Measurements from ENCODE around the gene RPUSD4.

DNA sequence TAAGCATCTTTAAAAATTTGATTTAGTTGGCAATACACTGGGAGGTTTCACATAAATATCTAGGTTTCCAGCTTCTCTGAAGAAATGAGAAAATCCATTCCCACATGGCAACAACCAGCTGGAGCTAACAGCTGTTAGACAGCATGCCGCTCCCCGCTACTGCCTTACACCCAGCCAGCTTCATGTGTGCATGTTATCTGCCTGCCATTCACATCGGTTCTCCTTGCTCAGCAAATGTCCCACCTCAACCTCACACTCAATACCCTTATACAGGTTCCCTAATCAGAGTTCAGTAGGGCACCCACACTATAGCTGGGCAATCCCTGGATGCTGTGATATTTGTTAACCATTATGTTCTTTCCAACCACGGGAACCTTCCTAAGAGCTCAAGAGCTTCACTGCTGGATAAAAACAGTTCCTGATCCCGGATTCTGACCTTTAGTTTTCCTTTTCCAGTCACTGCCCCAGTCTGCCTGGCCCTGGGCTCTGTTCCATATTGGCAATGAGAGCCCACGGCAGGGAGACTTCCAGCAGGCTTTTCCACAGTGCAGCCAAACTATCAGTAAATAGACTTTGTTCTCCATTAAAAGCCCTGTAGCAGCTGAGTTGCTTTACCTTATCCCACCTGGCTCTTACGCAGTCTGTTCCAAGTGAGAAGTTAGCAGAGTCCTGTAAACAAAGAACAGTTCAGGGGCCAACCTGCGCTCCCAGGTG is 8.6 kb downstream of the RPUSD4 start:
- TF ChIP-seq EZH2 (IDR thresholded peaks at IDR 0.05; ENCODE audit: low read depth, unreplicated experiment) (no peak), POLR2AphosphoS5 (IDR thresholded peaks at IDR 0.05; ENCODE audit: low read depth) (no peak), EZH2phosphoT487 (IDR thresholded peaks at IDR 0.05; ENCODE audit: unreplicated experiment) (no peak), NANOG (IDR thresholded peaks at IDR 0.05; ENCODE audit: borderline replicate concordance) (no peak), STAT1 (IDR thresholded peaks at IDR 0.05; ENCODE audit: unreplicated experiment) (no peak), JUNB (IDR thresholded peaks at IDR 0.05; ENCODE audit: unreplicated experiment) (no peak), ZNF331 (CRISPR knock-in tag; IDR thresholded peaks at IDR 0.05; ENCODE audit: low read depth) (no peak), CREB1 (CRISPR knock-in tag; IDR thresholded peaks at IDR 0.05; ENCODE audit: low read depth) (no peak)
- TF ChIP-seq, protein P1, sequence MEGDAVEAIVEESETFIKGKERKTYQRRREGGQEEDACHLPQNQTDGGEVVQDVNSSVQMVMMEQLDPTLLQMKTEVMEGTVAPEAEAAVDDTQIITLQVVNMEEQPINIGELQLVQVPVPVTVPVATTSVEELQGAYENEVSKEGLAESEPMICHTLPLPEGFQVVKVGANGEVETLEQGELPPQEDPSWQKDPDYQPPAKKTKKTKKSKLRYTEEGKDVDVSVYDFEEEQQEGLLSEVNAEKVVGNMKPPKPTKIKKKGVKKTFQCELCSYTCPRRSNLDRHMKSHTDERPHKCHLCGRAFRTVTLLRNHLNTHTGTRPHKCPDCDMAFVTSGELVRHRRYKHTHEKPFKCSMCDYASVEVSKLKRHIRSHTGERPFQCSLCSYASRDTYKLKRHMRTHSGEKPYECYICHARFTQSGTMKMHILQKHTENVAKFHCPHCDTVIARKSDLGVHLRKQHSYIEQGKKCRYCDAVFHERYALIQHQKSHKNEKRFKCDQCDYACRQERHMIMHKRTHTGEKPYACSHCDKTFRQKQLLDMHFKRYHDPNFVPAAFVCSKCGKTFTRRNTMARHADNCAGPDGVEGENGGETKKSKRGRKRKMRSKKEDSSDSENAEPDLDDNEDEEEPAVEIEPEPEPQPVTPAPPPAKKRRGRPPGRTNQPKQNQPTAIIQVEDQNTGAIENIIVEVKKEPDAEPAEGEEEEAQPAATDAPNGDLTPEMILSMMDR (conservative IDR thresholded peaks at IDR 0.05; ENCODE audit: low read depth in 2 of 2): no peak
- TF ChIP-seq, protein P2, sequence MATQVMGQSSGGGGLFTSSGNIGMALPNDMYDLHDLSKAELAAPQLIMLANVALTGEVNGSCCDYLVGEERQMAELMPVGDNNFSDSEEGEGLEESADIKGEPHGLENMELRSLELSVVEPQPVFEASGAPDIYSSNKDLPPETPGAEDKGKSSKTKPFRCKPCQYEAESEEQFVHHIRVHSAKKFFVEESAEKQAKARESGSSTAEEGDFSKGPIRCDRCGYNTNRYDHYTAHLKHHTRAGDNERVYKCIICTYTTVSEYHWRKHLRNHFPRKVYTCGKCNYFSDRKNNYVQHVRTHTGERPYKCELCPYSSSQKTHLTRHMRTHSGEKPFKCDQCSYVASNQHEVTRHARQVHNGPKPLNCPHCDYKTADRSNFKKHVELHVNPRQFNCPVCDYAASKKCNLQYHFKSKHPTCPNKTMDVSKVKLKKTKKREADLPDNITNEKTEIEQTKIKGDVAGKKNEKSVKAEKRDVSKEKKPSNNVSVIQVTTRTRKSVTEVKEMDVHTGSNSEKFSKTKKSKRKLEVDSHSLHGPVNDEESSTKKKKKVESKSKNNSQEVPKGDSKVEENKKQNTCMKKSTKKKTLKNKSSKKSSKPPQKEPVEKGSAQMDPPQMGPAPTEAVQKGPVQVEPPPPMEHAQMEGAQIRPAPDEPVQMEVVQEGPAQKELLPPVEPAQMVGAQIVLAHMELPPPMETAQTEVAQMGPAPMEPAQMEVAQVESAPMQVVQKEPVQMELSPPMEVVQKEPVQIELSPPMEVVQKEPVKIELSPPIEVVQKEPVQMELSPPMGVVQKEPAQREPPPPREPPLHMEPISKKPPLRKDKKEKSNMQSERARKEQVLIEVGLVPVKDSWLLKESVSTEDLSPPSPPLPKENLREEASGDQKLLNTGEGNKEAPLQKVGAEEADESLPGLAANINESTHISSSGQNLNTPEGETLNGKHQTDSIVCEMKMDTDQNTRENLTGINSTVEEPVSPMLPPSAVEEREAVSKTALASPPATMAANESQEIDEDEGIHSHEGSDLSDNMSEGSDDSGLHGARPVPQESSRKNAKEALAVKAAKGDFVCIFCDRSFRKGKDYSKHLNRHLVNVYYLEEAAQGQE (IDR thresholded peaks at IDR 0.05; ENCODE audit: unreplicated experiment): no peak
- TF ChIP-seq, protein P3, sequence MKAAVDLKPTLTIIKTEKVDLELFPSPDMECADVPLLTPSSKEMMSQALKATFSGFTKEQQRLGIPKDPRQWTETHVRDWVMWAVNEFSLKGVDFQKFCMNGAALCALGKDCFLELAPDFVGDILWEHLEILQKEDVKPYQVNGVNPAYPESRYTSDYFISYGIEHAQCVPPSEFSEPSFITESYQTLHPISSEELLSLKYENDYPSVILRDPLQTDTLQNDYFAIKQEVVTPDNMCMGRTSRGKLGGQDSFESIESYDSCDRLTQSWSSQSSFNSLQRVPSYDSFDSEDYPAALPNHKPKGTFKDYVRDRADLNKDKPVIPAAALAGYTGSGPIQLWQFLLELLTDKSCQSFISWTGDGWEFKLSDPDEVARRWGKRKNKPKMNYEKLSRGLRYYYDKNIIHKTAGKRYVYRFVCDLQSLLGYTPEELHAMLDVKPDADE (IDR thresholded peaks at IDR 0.05): no peak

Data from GM23338 (cell line).